Mucosa of descending colon (tissue), 3 donors: ENCODE measurements around the gene CBLC. TPM values are rescaled to one million over a fixed set of nuclear protein-coding genes. Genes with fewer than 3 reads are reported as not detected.
A peak's percentile ranks its signal among the peaks of the same experiment; 100 is the strongest.

Source experiments
- ATAC-seq: fragments of 200-7000 bp; cut with Tn5 transposase; one replicate; pipeline ENCODE4 v1.9.1; 2020; ENCODE audit warnings: mild to moderate bottlenecking, moderate library complexity
- DNase-seq, 3 donors: peaks; one replicate each; pipeline ENCODE4 v3.0.0-alpha.2; 2020
- H3K36me3 ChIP-seq: fragments of 200-600 bp; one replicate; pipeline ENCODE4 v1.8.0; 2021; ENCODE audit warnings: low read depth, mild to moderate bottlenecking
- H3K4me1 ChIP-seq: fragments of 200-600 bp; one replicate; pipeline ENCODE4 v1.8.0; 2021; ENCODE audit warnings: low read depth, mild to moderate bottlenecking
- H3K4me3 ChIP-seq: fragments of 200-600 bp; one replicate; pipeline ENCODE4 v1.8.0; 2021; ENCODE audit warnings: mild to moderate bottlenecking
- H3K9me3 ChIP-seq: fragments of 200-600 bp; one replicate; pipeline ENCODE4 v1.8.0; 2021; ENCODE audit warnings: mild to moderate bottlenecking
- intact Hi-C, 2 donors: fragments of 100-400 bp; cut with DNase I in 1 of 2; cut with micrococcal nuclease in 1 of 2; formaldehyde crosslinking; loops; one replicate each; pipeline versions ENCODE4 v1.11.0 to v1.11.1; 2022; cut with DNase I, micrococcal nuclease
- total RNA-seq, 3 donors: library from RNA; stranded (reverse); fragmentation: NEBNext Ultra II Directional in 2 of 3; extraction: Animal tissue kit (Norgen Biotek cat#: 25700) in 2 of 3; gene quantifications; one replicate each; pipeline versions ENCODE4 v1.2.1 to v1.2.4, GENCODE V29; 2021 to 2023
- TF ChIP-seq, protein P1 (sequence below): fragments of 200-600 bp; IDR thresholded peaks from one replicate; pipeline ENCODE4 v1.8.0; 2022; ENCODE audit warnings: antibody characterized with exemption, mild to moderate bottlenecking
- donor health status: DM: no; HTN: no; CAD: no; lungs with moderate emphysema.
- donor health status: DM: no; HTN: no; CAD: no.
- donor health status: DM: no; HTN: yes; CAD: no.

The CBLC gene
- total RNA-seq, 3 donors from 2014 or later: 36.5 to 92.6 (median 59.1) TPM

DNA sequence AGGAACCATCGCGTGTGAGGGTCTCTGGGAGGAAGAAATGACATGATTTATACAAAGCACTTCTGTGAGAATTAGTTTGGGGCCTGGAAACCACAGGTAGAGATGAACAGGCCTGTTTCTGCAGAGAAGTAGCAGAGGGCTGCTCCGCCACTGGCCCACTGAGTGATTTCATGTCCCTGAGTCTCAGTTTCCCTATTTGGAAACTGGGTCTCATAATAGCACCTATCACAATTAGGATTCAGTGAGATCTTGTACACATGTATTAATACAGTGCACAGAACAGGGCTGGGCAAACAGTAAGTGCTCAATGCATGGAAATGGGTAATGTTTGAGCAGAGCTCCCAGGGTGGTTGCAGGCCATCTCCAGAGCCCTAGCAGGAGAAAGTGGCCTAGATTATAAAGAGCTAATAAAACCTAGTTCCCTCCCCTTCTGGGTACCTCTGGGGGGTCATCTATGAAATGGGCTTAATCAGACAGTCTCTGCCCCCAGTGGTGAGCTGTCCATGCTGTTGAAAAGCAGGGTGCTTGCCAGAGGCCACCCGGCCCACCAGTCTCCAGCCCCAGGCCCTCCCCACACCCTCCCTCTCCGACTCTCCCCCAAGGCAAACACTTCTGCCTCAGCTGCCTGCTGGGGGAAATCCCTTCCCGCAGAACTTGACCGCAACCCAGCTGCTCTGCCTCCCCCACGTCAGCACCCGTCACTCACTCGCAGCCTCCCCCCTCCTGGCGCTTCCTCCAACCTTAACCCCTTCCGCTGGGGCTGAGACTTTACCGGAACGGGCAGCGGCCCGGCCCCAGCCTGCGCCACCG, 24.7 kb upstream of the CBLC start:
- intact Hi-C loops: no loop called here
- Histone ChIP-seq H3K9me3 (no peaks in the 10 kb centered on the region), H3K4me1 (peaks cover 52% of the 10 kb centered on the region), H3K36me3 (no peaks in the 10 kb centered on the region), H3K4me3 (no peak overlapping the region)
- peak; percentile 79 for ATAC-seq
- peak; percentile 94 to 99 (median 95) for DNase-seq
- TF ChIP-seq, protein P1, sequence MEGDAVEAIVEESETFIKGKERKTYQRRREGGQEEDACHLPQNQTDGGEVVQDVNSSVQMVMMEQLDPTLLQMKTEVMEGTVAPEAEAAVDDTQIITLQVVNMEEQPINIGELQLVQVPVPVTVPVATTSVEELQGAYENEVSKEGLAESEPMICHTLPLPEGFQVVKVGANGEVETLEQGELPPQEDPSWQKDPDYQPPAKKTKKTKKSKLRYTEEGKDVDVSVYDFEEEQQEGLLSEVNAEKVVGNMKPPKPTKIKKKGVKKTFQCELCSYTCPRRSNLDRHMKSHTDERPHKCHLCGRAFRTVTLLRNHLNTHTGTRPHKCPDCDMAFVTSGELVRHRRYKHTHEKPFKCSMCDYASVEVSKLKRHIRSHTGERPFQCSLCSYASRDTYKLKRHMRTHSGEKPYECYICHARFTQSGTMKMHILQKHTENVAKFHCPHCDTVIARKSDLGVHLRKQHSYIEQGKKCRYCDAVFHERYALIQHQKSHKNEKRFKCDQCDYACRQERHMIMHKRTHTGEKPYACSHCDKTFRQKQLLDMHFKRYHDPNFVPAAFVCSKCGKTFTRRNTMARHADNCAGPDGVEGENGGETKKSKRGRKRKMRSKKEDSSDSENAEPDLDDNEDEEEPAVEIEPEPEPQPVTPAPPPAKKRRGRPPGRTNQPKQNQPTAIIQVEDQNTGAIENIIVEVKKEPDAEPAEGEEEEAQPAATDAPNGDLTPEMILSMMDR: no peak

DNA sequence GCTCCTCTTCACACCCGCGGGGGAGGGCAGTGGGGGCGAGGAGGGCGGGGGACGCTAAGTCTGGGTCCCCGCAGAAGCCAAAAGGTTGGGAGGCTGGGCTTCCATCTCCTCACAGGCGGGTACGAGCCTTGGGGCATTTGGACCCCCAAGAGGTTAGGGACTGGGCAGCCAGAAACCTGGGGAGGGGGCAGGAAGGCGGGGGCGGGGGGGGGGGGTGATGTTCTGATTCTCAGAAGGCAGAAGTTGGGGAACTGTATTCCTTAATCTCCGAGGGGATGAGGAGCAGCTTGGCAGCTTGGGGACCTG, 24.1 kb upstream of the CBLC start:
- TF ChIP-seq, protein P1: no peak
- ATAC-seq (no peak), DNase-seq (no peak)
- H3K4me3 ChIP-seq: no peak overlapping the region
- intact Hi-C loops: no loop called here
- H3K9me3 ChIP-seq: no peaks in the 10 kb centered on the region
- peaks cover 52% of the 10 kb centered on the region for H3K4me1 ChIP-seq
- H3K36me3 ChIP-seq: no peaks in the 10 kb centered on the region

DNA sequence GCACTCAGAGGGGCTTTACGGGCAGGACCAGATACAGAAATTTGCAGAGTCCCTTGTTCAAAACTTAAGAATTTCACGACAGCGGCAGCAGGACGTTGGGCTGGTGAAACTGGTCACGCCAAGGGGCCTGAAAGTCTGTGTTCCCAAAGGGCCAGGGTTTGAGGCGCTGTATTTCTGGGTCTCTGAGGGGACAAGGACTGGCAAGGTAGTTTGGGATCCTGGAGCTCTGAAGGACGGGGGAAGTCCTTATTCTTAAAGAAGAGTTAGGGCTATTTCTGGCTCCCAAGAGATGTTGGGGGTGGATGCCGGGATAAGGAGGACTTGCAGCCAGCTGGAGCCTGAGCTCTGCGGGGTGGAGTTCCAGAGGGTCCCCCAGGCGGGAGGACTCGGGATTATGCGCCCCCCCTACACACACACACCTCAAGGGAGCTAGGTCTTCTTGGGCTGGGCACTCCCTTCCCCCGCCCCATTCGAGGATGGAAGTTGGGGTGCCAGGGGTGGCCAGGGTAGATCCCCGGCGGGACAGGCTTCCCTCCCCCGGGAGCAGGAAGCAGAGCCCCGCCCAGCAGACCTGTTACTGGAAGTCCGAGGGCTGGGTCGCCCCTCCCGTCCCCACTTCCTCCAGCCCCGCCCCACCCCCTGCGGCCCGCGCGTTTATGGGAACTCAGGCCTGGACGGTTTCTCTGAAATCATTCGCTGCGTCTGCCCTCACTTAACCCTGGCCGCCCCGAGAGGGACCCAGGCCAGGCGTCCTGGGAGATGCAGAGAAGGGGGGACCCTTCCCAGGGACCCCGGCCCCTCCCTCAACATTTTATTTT, 23.5 kb upstream of the CBLC start:
- peak; percentile 81 for ATAC-seq
- Histone ChIP-seq H3K9me3 (no peaks in the 10 kb centered on the region), H3K4me1 (peaks cover 52% of the 10 kb centered on the region), H3K36me3 (no peaks in the 10 kb centered on the region), H3K4me3 (no peak overlapping the region)
- TF ChIP-seq, protein P1: no peak
- intact Hi-C loops: no loop called here
- DNase-seq: peak; percentile 96 to 99 (median 99)

DNA sequence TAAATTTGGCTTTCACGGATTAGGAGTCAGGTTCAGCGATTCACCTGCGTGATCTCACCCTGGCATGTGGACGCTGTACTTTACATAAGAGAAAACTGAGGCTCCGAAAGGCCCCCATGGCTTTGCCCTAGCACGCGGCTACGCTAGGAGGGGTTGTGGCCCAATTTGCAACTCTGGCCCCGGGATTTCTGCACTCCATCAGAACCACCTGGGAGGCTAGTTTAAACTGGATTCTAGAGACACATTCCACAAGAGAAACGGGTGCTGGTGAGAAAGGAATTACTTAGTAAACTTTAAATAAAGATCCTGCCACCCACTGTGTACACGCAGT, 23.0 kb upstream of the CBLC start:
- intact Hi-C loops: no loop called here
- ATAC-seq: no peak
- H3K36me3 ChIP-seq: no peaks in the 10 kb centered on the region
- H3K9me3 ChIP-seq: no peaks in the 10 kb centered on the region
- no peak overlapping the region for H3K4me3 ChIP-seq
- TF ChIP-seq, protein P1: no peak
- peaks cover 50% of the 10 kb centered on the region for H3K4me1 ChIP-seq
- DNase-seq: no peak

DNA sequence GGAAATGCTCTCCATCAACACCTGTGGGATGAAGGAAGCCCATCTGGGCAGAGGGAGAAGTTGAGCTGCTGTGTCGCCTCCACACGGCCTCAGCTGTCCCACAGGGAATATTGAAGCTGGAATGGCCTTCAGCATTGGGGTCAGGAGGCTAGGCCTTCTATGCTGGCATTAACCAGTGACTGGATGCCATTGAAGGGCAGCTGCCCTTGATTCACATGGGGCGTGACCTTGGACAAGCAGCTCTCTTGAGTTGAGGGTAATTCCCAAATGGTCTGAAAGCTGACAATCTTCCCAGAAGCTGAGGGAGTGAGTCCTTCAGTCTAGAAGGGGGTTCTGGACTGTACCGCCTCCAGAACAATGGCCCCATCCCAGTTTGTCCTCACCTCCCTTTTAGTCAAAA, 22.5 kb upstream of the CBLC start:
- no peak for ATAC-seq
- no peak overlapping the region for H3K4me3 ChIP-seq
- TF ChIP-seq, protein P1: no peak
- H3K9me3 ChIP-seq: no peaks in the 10 kb centered on the region
- H3K36me3 ChIP-seq: no peaks in the 10 kb centered on the region
- intact Hi-C loops: no loop called here
- H3K4me1 ChIP-seq: peaks cover 45% of the 10 kb centered on the region
- no peak for DNase-seq
